Stimulated activated naive CD8-positive, alpha-beta T cell treated with anti-CD3 and anti-CD28 coated beads, Interleukin-15, Interleukin-2, amounts not matched to agents 100 ng/mL and 50 ng/mL, for 24 hours (primary cell): ENCODE results near the gene TGFBR2.

Experiments used
- H3K27ac Mint-ChIP-seq: one replicate; pipeline ENCODE4 v1.8.0; 2021; ENCODE audit warnings: mild to moderate bottlenecking, mixed read lengths
- H3K27me3 Mint-ChIP-seq: one replicate; pipeline ENCODE4 v1.8.0; 2021; ENCODE audit warnings: mixed read lengths
- H3K36me3 Mint-ChIP-seq: one replicate; pipeline ENCODE4 v1.8.0; 2021; ENCODE audit warnings: low read depth, mixed read lengths
- H3K4me1 Mint-ChIP-seq: one replicate; pipeline ENCODE4 v1.8.0; 2021; ENCODE audit warnings: low read depth, mixed read lengths
- H3K4me3 Mint-ChIP-seq: one replicate; pipeline ENCODE4 v1.8.0; 2021; ENCODE audit warnings: mild to moderate bottlenecking, mixed read lengths
- H3K9me3 Mint-ChIP-seq: one replicate; pipeline ENCODE4 v1.8.0; 2021; ENCODE audit warnings: mixed read lengths

Gene TGFBR2

DNA sequence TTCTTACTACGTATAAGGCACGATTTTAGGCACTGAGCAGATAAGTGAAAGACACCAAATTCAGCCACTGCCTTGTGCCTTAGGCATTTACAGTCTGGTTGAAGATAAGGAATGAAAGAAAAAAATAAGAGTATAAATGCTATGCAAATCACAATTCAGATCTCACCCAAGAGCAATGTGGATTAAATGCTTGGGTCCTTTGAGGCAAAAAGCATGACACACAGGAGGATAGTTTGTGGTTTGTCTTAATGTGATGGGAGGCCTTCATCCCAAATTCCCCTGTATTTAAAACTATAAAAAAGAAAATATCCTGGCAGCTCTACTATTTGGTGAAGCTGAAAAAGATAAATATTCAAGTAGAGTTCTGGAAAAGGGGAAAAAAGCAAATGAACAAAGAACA is 79.8 kb downstream of the TGFBR2 start:
- no peaks in the 10 kb centered on the region for H3K27me3 Mint-ChIP-seq
- peaks cover 93% of the 10 kb centered on the region for H3K36me3 Mint-ChIP-seq
- no peak overlapping the region for H3K4me3 Mint-ChIP-seq
- peak overlapping the region; percentile 86 for H3K27ac Mint-ChIP-seq
- peaks cover 100% of the 10 kb centered on the region for H3K4me1 Mint-ChIP-seq
- H3K9me3 Mint-ChIP-seq, result peaks cover 3% of the 10 kb centered on the region

DNA sequence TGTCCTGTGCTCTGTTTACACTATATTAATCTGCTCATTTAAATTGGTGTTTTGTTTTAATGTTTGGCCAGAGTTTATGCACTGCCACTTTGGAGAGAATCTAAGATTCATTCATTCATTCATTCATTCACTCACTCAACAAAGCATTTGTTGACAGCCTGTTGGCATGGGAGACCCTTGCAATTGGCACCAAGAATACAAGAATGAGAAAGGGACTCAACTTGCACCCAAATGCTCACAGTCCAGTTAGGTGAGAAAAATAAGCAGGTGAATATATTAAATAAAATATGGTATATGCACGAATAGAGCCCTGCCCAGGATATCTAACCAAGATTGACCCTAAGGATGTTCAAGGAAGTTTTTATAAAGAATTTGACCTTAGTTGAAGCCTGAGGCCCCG is 80.4 kb downstream of the TGFBR2 start:
- no peak overlapping the region for H3K4me3 Mint-ChIP-seq
- no peaks in the 10 kb centered on the region for H3K27me3 Mint-ChIP-seq
- peaks cover 90% of the 10 kb centered on the region for H3K36me3 Mint-ChIP-seq
- peaks cover 3% of the 10 kb centered on the region for H3K9me3 Mint-ChIP-seq
- peaks cover 99% of the 10 kb centered on the region for H3K4me1 Mint-ChIP-seq
- peak overlapping the region; percentile 79 for H3K27ac Mint-ChIP-seq

DNA sequence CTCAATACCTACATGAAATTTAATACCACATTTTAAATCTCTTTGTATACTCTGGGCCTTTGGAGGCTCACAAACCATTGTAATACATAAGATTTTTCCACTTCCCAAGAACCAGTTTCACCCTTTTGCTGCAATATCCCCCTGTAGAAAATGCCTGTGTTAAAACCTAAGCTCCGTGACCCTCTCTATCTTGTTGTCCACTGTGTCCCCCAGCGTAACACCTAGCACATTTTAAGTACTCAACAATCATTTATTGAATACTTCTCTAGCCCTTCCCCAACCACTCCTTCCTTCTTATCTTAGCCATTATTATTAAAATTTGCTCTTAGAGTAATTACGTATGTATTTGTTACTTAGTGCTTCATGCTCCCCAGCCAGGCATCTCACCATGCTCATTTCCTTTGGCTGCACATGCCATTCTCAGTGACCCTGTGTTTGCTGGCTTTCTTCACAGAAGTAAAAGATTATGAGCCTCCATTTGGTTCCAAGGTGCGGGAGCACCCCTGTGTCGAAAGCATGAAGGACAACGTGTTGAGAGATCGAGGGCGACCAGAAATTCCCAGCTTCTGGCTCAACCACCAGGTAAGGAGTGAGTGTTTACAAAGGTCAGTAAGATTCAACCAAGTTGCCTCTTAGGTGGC is 81.6 kb downstream of the TGFBR2 start:
- H3K27me3 Mint-ChIP-seq, result no peaks in the 10 kb centered on the region
- peaks cover 90% of the 10 kb centered on the region for H3K36me3 Mint-ChIP-seq
- H3K4me1 Mint-ChIP-seq, result peaks cover 97% of the 10 kb centered on the region
- H3K9me3 Mint-ChIP-seq, result peaks cover 3% of the 10 kb centered on the region
- H3K27ac Mint-ChIP-seq, result peak overlapping the region; percentile 69
- H3K4me3 Mint-ChIP-seq, result no peak overlapping the region

DNA sequence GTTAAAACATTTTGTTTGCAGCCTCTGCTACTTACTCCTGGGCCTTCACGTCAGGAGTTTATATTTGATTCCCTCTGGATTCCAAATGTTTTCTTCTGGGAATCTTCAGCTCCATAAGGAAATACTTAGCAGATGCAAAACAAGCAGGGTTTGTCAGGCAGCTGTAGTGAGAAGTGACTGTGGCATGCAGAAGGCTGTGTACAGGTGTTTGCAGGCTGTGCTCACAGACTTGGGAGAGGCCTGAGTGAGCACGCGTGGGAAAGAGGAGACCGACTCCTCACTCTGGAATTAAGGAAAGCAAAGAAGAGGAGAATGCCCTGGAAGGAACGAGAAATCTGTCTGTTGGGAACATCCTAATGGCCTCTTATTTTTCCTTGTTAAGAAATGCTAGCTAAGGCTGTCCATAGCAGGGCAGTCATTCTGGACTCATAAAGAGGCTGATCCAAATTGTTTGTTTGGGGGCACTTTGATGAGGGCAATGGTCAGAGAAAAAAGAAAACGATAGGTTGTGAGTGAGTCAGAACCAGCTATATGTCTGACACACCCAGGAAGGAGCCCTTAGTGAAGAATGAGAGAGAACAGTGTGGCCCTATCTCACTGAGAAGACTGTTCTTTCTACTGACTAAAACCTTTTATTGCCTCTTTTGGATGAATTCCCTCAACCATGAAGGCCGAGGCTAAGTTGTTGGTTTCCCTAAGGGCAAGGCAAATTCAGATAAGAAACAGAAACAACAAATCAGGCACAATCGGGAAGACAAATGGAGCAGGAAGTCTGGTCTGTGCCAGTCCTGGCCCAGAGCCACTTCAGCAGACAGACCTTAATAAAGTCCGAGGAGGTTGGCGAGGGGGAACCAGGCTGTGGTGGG is 82.6 kb downstream of the TGFBR2 start:
- H3K4me3 Mint-ChIP-seq, result peak overlapping the region; percentile 58
- H3K36me3 Mint-ChIP-seq, result peaks cover 89% of the 10 kb centered on the region
- H3K9me3 Mint-ChIP-seq, result peaks cover under 1% of the 10 kb centered on the region
- no peaks in the 10 kb centered on the region for H3K27me3 Mint-ChIP-seq
- peaks cover 95% of the 10 kb centered on the region for H3K4me1 Mint-ChIP-seq
- H3K27ac Mint-ChIP-seq, result peak overlapping the region; percentile 95

DNA sequence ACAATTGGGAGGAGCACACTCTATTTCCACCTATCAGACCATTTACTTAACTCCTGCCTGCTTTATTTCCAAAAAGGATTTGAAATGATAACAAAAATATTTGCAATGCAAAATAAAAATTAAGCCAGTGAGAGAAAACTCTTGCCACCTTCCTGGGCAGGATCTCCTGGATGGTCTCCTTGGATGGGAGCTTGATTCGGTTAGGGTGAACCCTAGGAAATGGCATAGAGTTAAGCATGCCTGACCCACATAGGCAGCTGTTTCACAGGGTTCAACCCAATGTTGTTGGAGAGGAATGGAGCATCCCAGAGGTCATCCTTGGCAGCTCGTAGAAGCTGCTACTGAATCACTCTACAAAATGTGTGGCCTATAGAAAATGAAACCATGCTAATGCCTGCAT is 83.8 kb downstream of the TGFBR2 start:
- Mint-ChIP-seq H3K36me3 (peaks cover 89% of the 10 kb centered on the region), H3K9me3 (no peaks in the 10 kb centered on the region), H3K27me3 (no peaks in the 10 kb centered on the region), H3K4me1 (peaks cover 93% of the 10 kb centered on the region), H3K4me3 (peak overlapping the region; percentile 33), H3K27ac (peak overlapping the region; percentile 95)

DNA sequence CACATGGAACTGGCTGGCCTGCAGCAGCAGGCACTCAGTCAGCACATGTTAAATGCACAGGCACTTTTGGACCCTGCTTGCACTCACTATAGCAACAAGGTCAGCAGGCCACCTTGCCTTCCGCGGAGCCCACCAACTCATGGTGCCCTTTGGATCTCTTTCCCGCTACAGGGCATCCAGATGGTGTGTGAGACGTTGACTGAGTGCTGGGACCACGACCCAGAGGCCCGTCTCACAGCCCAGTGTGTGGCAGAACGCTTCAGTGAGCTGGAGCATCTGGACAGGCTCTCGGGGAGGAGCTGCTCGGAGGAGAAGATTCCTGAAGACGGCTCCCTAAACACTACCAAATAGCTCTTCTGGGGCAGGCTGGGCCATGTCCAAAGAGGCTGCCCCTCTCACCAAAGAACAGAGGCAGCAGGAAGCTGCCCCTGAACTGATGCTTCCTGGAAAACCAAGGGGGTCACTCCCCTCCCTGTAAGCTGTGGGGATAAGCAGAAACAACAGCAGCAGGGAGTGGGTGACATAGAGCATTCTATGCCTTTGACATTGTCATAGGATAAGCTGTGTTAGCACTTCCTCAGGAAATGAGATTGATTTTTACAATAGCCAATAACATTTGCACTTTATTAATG is 85.0 kb downstream of the TGFBR2 start:
- H3K27ac Mint-ChIP-seq, result peak overlapping the region; percentile 95
- no peak overlapping the region for H3K4me3 Mint-ChIP-seq
- no peaks in the 10 kb centered on the region for H3K27me3 Mint-ChIP-seq
- peaks cover 89% of the 10 kb centered on the region for H3K36me3 Mint-ChIP-seq
- peaks cover 89% of the 10 kb centered on the region for H3K4me1 Mint-ChIP-seq
- H3K9me3 Mint-ChIP-seq, result no peaks in the 10 kb centered on the region

DNA sequence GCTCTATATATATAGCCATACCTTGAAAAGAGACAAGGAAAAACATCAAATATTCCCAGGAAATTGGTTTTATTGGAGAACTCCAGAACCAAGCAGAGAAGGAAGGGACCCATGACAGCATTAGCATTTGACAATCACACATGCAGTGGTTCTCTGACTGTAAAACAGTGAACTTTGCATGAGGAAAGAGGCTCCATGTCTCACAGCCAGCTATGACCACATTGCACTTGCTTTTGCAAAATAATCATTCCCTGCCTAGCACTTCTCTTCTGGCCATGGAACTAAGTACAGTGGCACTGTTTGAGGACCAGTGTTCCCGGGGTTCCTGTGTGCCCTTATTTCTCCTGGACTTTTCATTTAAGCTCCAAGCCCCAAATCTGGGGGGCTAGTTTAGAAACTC is 85.5 kb downstream of the TGFBR2 start:
- Mint-ChIP-seq H3K36me3 (peaks cover 90% of the 10 kb centered on the region), H3K27me3 (no peaks in the 10 kb centered on the region), H3K9me3 (no peaks in the 10 kb centered on the region), H3K4me1 (peaks cover 88% of the 10 kb centered on the region), H3K4me3 (no peak overlapping the region), H3K27ac (peak overlapping the region; percentile 51)

DNA sequence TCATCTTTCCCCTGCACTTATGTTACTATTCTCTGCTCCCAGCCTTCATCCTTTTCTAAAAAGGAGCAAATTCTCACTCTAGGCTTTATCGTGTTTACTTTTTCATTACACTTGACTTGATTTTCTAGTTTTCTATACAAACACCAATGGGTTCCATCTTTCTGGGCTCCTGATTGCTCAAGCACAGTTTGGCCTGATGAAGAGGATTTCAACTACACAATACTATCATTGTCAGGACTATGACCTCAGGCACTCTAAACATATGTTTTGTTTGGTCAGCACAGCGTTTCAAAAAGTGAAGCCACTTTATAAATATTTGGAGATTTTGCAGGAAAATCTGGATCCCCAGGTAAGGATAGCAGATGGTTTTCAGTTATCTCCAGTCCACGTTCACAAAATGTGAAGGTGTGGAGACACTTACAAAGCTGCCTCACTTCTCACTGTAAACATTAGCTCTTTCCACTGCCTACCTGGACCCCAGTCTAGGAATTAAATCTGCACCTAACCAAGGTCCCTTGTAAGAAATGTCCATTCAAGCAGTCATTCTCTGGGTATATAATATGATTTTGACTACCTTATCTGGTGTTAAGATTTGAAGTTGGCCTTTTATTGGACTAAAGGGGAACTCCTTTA is 86.2 kb downstream of the TGFBR2 start:
- H3K36me3 Mint-ChIP-seq, result peaks cover 88% of the 10 kb centered on the region
- H3K27me3 Mint-ChIP-seq, result no peaks in the 10 kb centered on the region
- H3K4me1 Mint-ChIP-seq, result peaks cover 87% of the 10 kb centered on the region
- H3K9me3 Mint-ChIP-seq, result no peaks in the 10 kb centered on the region
- peak overlapping the region; percentile 62 for H3K27ac Mint-ChIP-seq
- H3K4me3 Mint-ChIP-seq, result no peak overlapping the region

DNA sequence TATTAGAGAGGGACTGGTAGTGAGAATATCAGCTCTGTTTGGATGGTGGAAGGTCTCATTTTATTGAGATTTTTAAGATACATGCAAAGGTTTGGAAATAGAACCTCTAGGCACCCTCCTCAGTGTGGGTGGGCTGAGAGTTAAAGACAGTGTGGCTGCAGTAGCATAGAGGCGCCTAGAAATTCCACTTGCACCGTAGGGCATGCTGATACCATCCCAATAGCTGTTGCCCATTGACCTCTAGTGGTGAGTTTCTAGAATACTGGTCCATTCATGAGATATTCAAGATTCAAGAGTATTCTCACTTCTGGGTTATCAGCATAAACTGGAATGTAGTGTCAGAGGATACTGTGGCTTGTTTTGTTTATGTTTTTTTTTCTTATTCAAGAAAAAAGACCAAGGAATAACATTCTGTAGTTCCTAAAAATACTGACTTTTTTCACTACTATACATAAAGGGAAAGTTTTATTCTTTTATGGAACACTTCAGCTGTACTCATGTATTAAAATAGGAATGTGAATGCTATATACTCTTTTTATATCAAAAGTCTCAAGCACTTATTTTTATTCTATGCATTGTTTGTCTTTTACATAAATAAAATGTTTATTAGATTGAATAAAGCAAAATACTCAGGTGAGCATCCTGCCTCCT is 87.2 kb downstream of the TGFBR2 start:
- peaks cover 78% of the 10 kb centered on the region for H3K4me1 Mint-ChIP-seq
- H3K9me3 Mint-ChIP-seq, result no peaks in the 10 kb centered on the region
- H3K27ac Mint-ChIP-seq, result peak overlapping the region; percentile 62
- H3K4me3 Mint-ChIP-seq, result no peak overlapping the region
- no peaks in the 10 kb centered on the region for H3K27me3 Mint-ChIP-seq
- H3K36me3 Mint-ChIP-seq, result peaks cover 87% of the 10 kb centered on the region

DNA sequence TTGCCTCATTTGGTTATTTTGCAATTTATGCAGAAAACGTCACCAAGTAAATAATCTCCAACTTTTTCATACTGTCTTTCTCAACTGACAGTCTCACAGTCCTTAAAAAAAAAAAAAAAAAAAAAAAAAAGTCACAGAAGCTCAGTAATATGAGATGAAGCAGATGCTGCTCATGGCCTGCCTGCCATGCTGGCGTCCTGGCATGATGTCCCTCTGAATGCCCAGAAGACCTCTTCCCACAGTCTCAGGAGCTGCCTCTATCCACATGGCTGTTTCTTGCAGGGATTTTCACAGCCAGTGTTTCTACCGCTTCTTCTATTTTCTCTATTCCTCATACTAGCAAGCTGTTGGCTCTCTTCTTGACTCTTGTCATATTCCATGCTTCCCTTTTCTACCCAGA is 87.7 kb downstream of the TGFBR2 start:
- Mint-ChIP-seq H3K4me1 (peaks cover 72% of the 10 kb centered on the region), H3K4me3 (no peak overlapping the region), H3K27ac (peak overlapping the region; percentile 42), H3K36me3 (peaks cover 86% of the 10 kb centered on the region), H3K9me3 (no peaks in the 10 kb centered on the region), H3K27me3 (no peaks in the 10 kb centered on the region)

DNA sequence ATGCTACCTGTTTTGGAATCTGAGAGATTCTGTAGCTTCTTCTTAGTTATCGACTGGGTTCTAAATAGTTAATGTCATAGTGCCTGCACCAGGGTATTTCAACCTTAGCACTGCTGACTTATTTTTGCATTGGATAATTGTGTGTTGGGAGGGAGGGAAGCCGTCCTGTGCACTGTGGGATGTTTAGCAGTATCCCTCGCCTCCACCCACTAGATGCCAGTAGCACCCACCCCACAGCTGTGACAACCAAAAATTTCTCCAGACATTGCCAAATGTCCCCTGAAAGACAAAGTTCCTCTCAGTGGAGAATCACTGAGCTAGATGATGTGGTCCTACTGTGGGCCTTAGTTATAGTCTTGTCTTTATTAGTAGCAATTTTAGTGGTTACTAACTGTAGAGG is 88.3 kb downstream of the TGFBR2 start:
- Mint-ChIP-seq H3K27ac (peak overlapping the region; percentile 42), H3K36me3 (peaks cover 86% of the 10 kb centered on the region), H3K9me3 (no peaks in the 10 kb centered on the region), H3K4me3 (no peak overlapping the region), H3K4me1 (peaks cover 67% of the 10 kb centered on the region), H3K27me3 (no peaks in the 10 kb centered on the region)

DNA sequence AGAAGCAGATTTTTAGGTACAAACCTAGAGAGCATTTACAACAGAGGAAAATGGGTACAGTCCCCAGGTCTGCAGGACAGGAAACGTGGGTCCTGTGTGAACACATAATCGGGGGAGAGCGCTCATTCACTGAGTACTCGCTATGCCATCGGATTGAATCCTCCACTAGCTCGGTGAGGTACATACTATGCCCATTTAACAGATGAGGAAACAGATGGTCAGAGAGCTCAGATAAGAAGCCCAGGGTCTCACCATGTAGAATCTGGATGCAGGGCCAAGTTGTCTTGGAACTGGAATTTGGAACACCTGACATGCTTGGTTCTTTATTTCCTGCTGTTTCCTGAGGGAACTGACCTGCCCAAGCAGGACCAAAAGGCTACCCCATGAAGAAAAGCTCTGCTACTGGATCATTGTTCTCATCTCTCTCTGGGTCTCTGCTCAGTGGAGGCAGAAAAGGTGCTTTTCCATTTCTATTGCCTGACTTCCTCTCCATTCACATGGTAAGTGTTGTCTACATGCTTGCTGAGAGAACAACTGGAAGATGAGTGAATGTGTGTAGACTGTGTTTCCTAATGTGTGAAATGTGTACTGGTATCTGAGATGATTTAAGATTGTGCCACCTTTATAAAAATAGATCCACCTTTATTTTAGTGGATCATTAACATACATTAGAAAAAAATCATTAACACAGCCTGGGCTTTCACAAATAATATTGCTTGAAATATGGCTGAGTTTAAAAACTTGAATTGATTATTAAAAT is 89.1 kb downstream of the TGFBR2 start:
- Mint-ChIP-seq H3K27me3 (no peaks in the 10 kb centered on the region), H3K4me1 (peaks cover 59% of the 10 kb centered on the region), H3K9me3 (no peaks in the 10 kb centered on the region), H3K27ac (peak overlapping the region; percentile 50), H3K4me3 (no peak overlapping the region), H3K36me3 (peaks cover 78% of the 10 kb centered on the region)

DNA sequence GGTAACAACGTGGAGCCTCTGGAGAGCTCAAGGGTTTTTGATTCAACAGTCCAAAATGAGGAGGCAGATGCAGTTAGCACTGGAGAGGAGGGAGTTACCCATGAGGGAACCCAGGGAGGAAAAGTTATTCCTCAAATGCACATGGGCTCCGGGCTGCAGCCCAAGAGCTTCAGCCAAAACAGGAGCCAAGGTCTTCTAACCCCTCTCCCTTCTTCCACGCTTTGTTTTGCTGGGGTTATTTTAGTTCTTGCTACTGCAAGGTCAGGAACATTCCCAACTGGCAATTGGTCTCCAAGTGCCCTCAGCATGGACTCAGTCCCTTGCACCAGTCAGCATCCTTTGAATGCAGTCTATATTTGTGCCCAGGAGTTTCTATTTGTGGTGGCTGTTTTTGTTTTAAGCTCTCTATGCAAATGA is 90.0 kb downstream of the TGFBR2 start:
- peak overlapping the region; percentile 21 for H3K27ac Mint-ChIP-seq
- H3K9me3 Mint-ChIP-seq, result no peaks in the 10 kb centered on the region

DNA sequence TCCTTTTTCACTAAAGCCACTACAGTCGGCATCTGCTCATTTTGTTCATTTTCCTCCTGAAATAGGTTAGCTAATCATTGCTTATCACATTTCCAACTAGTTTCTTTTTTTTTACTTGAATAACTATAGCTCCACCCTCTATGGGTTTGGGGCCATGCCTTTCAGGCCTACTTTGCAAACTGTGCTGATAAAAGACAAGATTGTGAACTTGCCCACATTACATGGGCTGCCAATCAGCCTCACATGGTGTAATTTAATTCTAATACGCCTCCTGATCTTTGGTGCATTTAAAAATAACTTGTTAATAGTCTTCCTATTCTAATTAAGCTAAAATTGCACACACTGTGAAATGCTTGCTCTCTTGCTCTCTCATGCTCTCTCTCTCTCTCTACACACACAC is 90.5 kb downstream of the TGFBR2 start:
- peaks cover 80% of the 10 kb centered on the region for H3K36me3 Mint-ChIP-seq
- H3K9me3 Mint-ChIP-seq, result no peaks in the 10 kb centered on the region
- no peak overlapping the region for H3K4me3 Mint-ChIP-seq
- H3K27me3 Mint-ChIP-seq, result no peaks in the 10 kb centered on the region
- no peak overlapping the region for H3K27ac Mint-ChIP-seq
- H3K4me1 Mint-ChIP-seq, result peaks cover 47% of the 10 kb centered on the region

More for the DNA sequence above, 90.0 kb downstream of the TGFBR2 start:
- Mint-ChIP-seq H3K36me3 (peaks cover 77% of the 10 kb centered on the region), H3K4me1 (peaks cover 49% of the 10 kb centered on the region), H3K27me3 (no peaks in the 10 kb centered on the region), H3K4me3 (no peak overlapping the region)
